ENCODE measurements around the gene ADAMTS14.

ADAMTS14 gene

GRCh38 chr10:70681731-70682005, 9.4 kb downstream of the ADAMTS14 start:
- no peak for TF ChIP-seq CTCF (IDR thresholded peaks at IDR 0.05; ENCODE audit: borderline replicate concordance, extremely low read depth, low read length, poor library complexity, severe bottlenecking)
- TF ChIP-seq EZH2 (IDR thresholded peaks at IDR 0.05; ENCODE audit: borderline replicate concordance, low read depth, low read length, severe bottlenecking): no peak
- Histone ChIP-seq H2AFZ (ENCODE audit: low read depth, low read length) (no peak overlapping the region), H3K4me1 (ENCODE audit: insufficient read depth, low read length) (no peaks in the 10 kb centered on the region), H3K36me3 (ENCODE audit: insufficient read depth, low read length) (no peaks in the 10 kb centered on the region), H3K9me3 (ENCODE audit: insufficient read depth, low read length, severe bottlenecking) (no peaks in the 10 kb centered on the region), H3K27ac (ENCODE audit: low read length) (no peak overlapping the region), H4K20me1 (ENCODE audit: insufficient read depth, low read length) (no peaks in the 10 kb centered on the region), H3K4me3 (ENCODE audit: low read depth in 1 of 2, low read length in 2 of 2) (no peak overlapping the region), H3K9ac (ENCODE audit: low read depth, low read length) (no peak overlapping the region), H3K4me2 (ENCODE audit: insufficient read depth, low read length) (no peak overlapping the region), H3K79me2 (ENCODE audit: insufficient read depth, low read length) (no peaks in the 10 kb centered on the region), H3K27me3 (ENCODE audit: insufficient read depth, low read length, poor library complexity) (no peaks in the 10 kb centered on the region)
- ATAC-seq (ENCODE audit: insufficient read depth, low read depth) (no peak), DNase-seq (no peak)

- Histone ChIP-seq H3K9me3 (ENCODE audit: insufficient read depth, low read length, severe bottlenecking) (no peaks in the 10 kb centered on the region), H3K4me1 (ENCODE audit: insufficient read depth, low read length) (no peaks in the 10 kb centered on the region), H3K9ac (ENCODE audit: low read depth, low read length) (no peak overlapping the region), H3K4me2 (ENCODE audit: insufficient read depth, low read length) (no peak overlapping the region), H3K27me3 (ENCODE audit: insufficient read depth, low read length, poor library complexity) (no peaks in the 10 kb centered on the region), H3K27ac (ENCODE audit: low read length) (no peak overlapping the region), H3K36me3 (ENCODE audit: insufficient read depth, low read length) (no peaks in the 10 kb centered on the region), H4K20me1 (ENCODE audit: insufficient read depth, low read length) (no peaks in the 10 kb centered on the region), H3K79me2 (ENCODE audit: insufficient read depth, low read length) (no peaks in the 10 kb centered on the region), H2AFZ (ENCODE audit: low read depth, low read length) (no peak overlapping the region), H3K4me3 (ENCODE audit: low read depth in 1 of 2, low read length in 2 of 2) (no peak overlapping the region)
- DNase-seq (no peak), ATAC-seq (ENCODE audit: insufficient read depth, low read depth) (no peak)
- TF ChIP-seq CTCF (IDR thresholded peaks at IDR 0.05; ENCODE audit: borderline replicate concordance, extremely low read depth, low read length, poor library complexity, severe bottlenecking): no peak
Measured at GRCh38 chr10:70682920-70683600, 10.8 kb downstream of the ADAMTS14 start.

GRCh38 chr10:70683601-70683934, 11.3 kb downstream of the ADAMTS14 start:
- Histone ChIP-seq H3K9ac (ENCODE audit: low read depth, low read length) (no peak overlapping the region), H3K4me1 (ENCODE audit: insufficient read depth, low read length) (no peaks in the 10 kb centered on the region), H2AFZ (ENCODE audit: low read depth, low read length) (no peak overlapping the region), H3K9me3 (ENCODE audit: insufficient read depth, low read length, severe bottlenecking) (no peaks in the 10 kb centered on the region), H3K4me3 (ENCODE audit: low read depth in 1 of 2, low read length in 2 of 2) (no peak overlapping the region), H3K4me2 (ENCODE audit: insufficient read depth, low read length) (no peak overlapping the region), H3K27me3 (ENCODE audit: insufficient read depth, low read length, poor library complexity) (no peaks in the 10 kb centered on the region), H3K36me3 (ENCODE audit: insufficient read depth, low read length) (no peaks in the 10 kb centered on the region), H4K20me1 (ENCODE audit: insufficient read depth, low read length) (no peaks in the 10 kb centered on the region), H3K27ac (ENCODE audit: low read length) (no peak overlapping the region), H3K79me2 (ENCODE audit: insufficient read depth, low read length) (no peaks in the 10 kb centered on the region)
- DNase-seq (no peak), ATAC-seq (ENCODE audit: insufficient read depth, low read depth) (no peak)
- TF ChIP-seq CTCF (IDR thresholded peaks at IDR 0.05; ENCODE audit: borderline replicate concordance, extremely low read depth, low read length, poor library complexity, severe bottlenecking) (no peak), EZH2 (IDR thresholded peaks at IDR 0.05; ENCODE audit: borderline replicate concordance, low read depth, low read length, severe bottlenecking) (no peak)

GRCh38 chr10:70683940-70684339, 11.6 kb downstream of the ADAMTS14 start:
- no peak overlapping the region for H2AFZ ChIP-seq (ENCODE audit: low read depth, low read length)
- no peak overlapping the region for H3K4me3 ChIP-seq (ENCODE audit: low read depth in 1 of 2, low read length in 2 of 2)
- no peak overlapping the region for H3K4me2 ChIP-seq (ENCODE audit: insufficient read depth, low read length)
- DNase-seq: no peak
- H3K9me3 ChIP-seq (ENCODE audit: insufficient read depth, low read length, severe bottlenecking): no peaks in the 10 kb centered on the region
- TF ChIP-seq EZH2 (IDR thresholded peaks at IDR 0.05; ENCODE audit: borderline replicate concordance, low read depth, low read length, severe bottlenecking) (no peak), CTCF (IDR thresholded peaks at IDR 0.05; ENCODE audit: borderline replicate concordance, extremely low read depth, low read length, poor library complexity, severe bottlenecking) (no peak)
- no peaks in the 10 kb centered on the region for H4K20me1 ChIP-seq (ENCODE audit: insufficient read depth, low read length)
- H3K9ac ChIP-seq (ENCODE audit: low read depth, low read length): no peak overlapping the region
- ATAC-seq (ENCODE audit: insufficient read depth, low read depth): no peak
- no peaks in the 10 kb centered on the region for H3K4me1 ChIP-seq (ENCODE audit: insufficient read depth, low read length)
- H3K36me3 ChIP-seq (ENCODE audit: insufficient read depth, low read length): no peaks in the 10 kb centered on the region
- no peaks in the 10 kb centered on the region for H3K79me2 ChIP-seq (ENCODE audit: insufficient read depth, low read length)
- H3K27me3 ChIP-seq (ENCODE audit: insufficient read depth, low read length, poor library complexity): no peaks in the 10 kb centered on the region
- no peak overlapping the region for H3K27ac ChIP-seq (ENCODE audit: low read length)
